HepG2 (cell line): ENCODE data around the gene ATG4D. TPM values are rescaled to one million over a fixed set of nuclear protein-coding genes. Genes with fewer than 3 reads are reported as not detected.

Experiments
- ADNP ChIP-seq: sonication (generic); formaldehyde crosslinking; IDR thresholded peaks from 2 replicates; pipeline ENCODE4 v1.4.0; 2020; ENCODE audit warnings: missing genetic modification reagents
- AGO2 ChIP-seq: fragments of 200-400 bp; formaldehyde crosslinking; optimal IDR thresholded peaks from 2 replicates; pipeline ENCODE3; 2017; ENCODE audit warnings: mild to moderate bottlenecking, low read depth, low read length, moderate library complexity
- CENPBD1 ChIP-seq: sonication (generic); formaldehyde crosslinking; IDR thresholded peaks from 2 replicates; pipeline ENCODE4 v1.8.0; 2022; ENCODE audit warnings: missing genetic modification reagents, low read depth, mild to moderate bottlenecking, borderline replicate concordance
- CSRNP1 ChIP-seq: sonication (generic); formaldehyde crosslinking; IDR thresholded peaks from 2 replicates; pipeline ENCODE4 v1.8.1; 2023; ENCODE audit warnings: mild to moderate bottlenecking, missing genetic modification reagents
- GATAD1 ChIP-seq: IDR thresholded peaks from 2 replicates; pipeline ENCODE4 v1.6.1; 2016; ENCODE audit warnings: missing genetic modification reagents, missing compliant biosample characterization
- MIER3 ChIP-seq: IDR thresholded peaks from 2 replicates; pipeline ENCODE4 v1.6.1; 2016; ENCODE audit warnings: missing compliant biosample characterization, borderline replicate concordance
- MTERF4 ChIP-seq: sonication (generic); formaldehyde crosslinking; IDR thresholded peaks from 2 replicates; pipeline ENCODE4 v1.8.0; 2023; ENCODE audit warnings: mild to moderate bottlenecking, missing genetic modification reagents
- NFE2L2 ChIP-seq: fragments of 150-350 bp; IDR thresholded peaks from 2 replicates; pipeline ENCODE4 v1.6.1; 2014; ENCODE audit warnings: low read length
- RAD21 ChIP-seq: fragments of 450-650 bp; formaldehyde crosslinking; IDR thresholded peaks from 2 replicates; pipeline ENCODE4 v1.5.0; 2020; ENCODE audit warnings: mild to moderate bottlenecking
- SAP130 ChIP-seq: IDR thresholded peaks from 2 replicates; pipeline ENCODE4 v1.6.1; 2016; ENCODE audit warnings: low read depth
- SKI ChIP-seq: fragments of 450-650 bp; IDR thresholded peaks from one replicate; pipeline ENCODE4 v1.6.1; 2018; ENCODE audit warnings: mild to moderate bottlenecking; ENCODE audit not compliant: partially characterized antibody
- TFE3 ChIP-seq: IDR thresholded peaks from 2 replicates; pipeline ENCODE4 v1.6.1; 2016
- THAP8 ChIP-seq: sonication (generic); formaldehyde crosslinking; IDR thresholded peaks from 2 replicates; pipeline ENCODE4 v1.5.1; 2020; ENCODE audit warnings: missing genetic modification reagents, mild to moderate bottlenecking, borderline replicate concordance
- TOE1 ChIP-seq: sonication (generic); formaldehyde crosslinking; IDR thresholded peaks from 2 replicates; pipeline ENCODE4 v1.4.0; 2020; ENCODE audit warnings: mild to moderate bottlenecking, missing genetic modification reagents
- XRCC5 ChIP-seq: fragments of 200-400 bp; formaldehyde crosslinking; optimal IDR thresholded peaks from 2 replicates; pipeline ENCODE3; 2017; ENCODE audit warnings: mild to moderate bottlenecking, low read length
- ZFP36L1 ChIP-seq: sonication (generic); formaldehyde crosslinking; IDR thresholded peaks from 2 replicates; pipeline ENCODE4 v1.8.0; 2022; ENCODE audit warnings: mild to moderate bottlenecking, missing genetic modification reagents, moderate library complexity
- ZNF282 ChIP-seq: fragments of 450-650 bp; IDR thresholded peaks from 2 replicates; pipeline ENCODE4 v1.6.1; 2018; ENCODE audit not compliant: partially characterized antibody
- ZNF343 ChIP-seq: sonication (generic); formaldehyde crosslinking; IDR thresholded peaks from 2 replicates; pipeline ENCODE4 v1.4.0; 2020; ENCODE audit warnings: mild to moderate bottlenecking, missing genetic modification reagents
- ZNF512B ChIP-seq: sonication (generic); formaldehyde crosslinking; IDR thresholded peaks from 2 replicates; pipeline ENCODE4 v1.5.1; 2020; ENCODE audit warnings: missing genetic modification reagents, mild to moderate bottlenecking, borderline replicate concordance
- ZNF552 ChIP-seq: sonication (generic); formaldehyde crosslinking; IDR thresholded peaks from 2 replicates; pipeline ENCODE4 v1.9.0; 2022; ENCODE audit warnings: missing genetic modification reagents, mild to moderate bottlenecking, borderline replicate concordance
- ZNF660 ChIP-seq: sonication (generic); formaldehyde crosslinking; IDR thresholded peaks from 2 replicates; pipeline ENCODE4 v1.5.1; 2020; ENCODE audit warnings: mild to moderate bottlenecking, low read depth, missing genetic modification reagents, borderline replicate concordance
- ZNF747 ChIP-seq: sonication (generic); formaldehyde crosslinking; IDR thresholded peaks from 2 replicates; pipeline ENCODE4 v1.8.1; 2023; ENCODE audit warnings: missing genetic modification reagents, mild to moderate bottlenecking, borderline replicate concordance
- ZNF782 ChIP-seq: sonication (generic); formaldehyde crosslinking; IDR thresholded peaks from 2 replicates; pipeline ENCODE4 v1.4.0; 2020; ENCODE audit warnings: missing genetic modification reagents, mild to moderate bottlenecking, borderline replicate concordance
- polyA plus RNA-seq, 8 experiments: library from polyadenylated mRNA; depleted of rRNA in 3 of 8; stranded (reverse) in 7 of 8; unstranded in 1 of 8; fragments of >200 nt; fragmentation: Illumina TruSeq in 4 of 8; extraction: Trizol in 4 of 8; gene quantifications; 2 replicates each; pipeline versions ENCODE4 v1.2.1 to v1.2.3, GENCODE V29; 2011 to 2016; ENCODE audit warnings: low read depth in 4 of 8, missing spikeins in 1 of 8, mixed read lengths in 1 of 8; ENCODE audit not compliant: insufficient read depth in 1 of 8
- total RNA-seq, 5 experiments: library from RNA; depleted of rRNA; stranded (reverse); fragments of >200 nt; fragmentation: Illumina TruSeq; extraction: Trizol; gene quantifications; 2 replicates each; pipeline ENCODE4 v1.2.3, GENCODE V29; 2016; ENCODE audit warnings: low read depth in 1 of 5

Gene ATG4D
- total and polyA plus RNA-seq, 2 of the 13 experiments (the other 11 are each of a cell fraction or from before 2014, with no cell fraction given): 17.8 to 19.0 TPM

- TF ChIP-seq CENPBD1 (CRISPR knock-in tag) (no peak), SKI (peak; percentile 76), THAP8 (no peak), RAD21 (CRISPR knock-in tag) (no peak), MIER3 (no peak), CSRNP1 (CRISPR knock-in tag) (0 out of 2 replicates have a peak, but pooled peaks have one; percentile 28), SAP130 (CRISPR knock-in tag) (peak; percentile 39; the same call in 1 of the 2 replicates), ZNF747 (no peak), XRCC5 (no peak), ZNF552 (CRISPR knock-in tag) (no peak), ZFP36L1 (CRISPR knock-in tag) (no peak), ZNF660 (CRISPR knock-in tag) (no peak), GATAD1 (CRISPR knock-in tag) (no peak), TFE3 (CRISPR knock-in tag) (no peak), NFE2L2 (no peak), ZNF512B (CRISPR knock-in tag) (no peak), ZNF782 (no peak), MTERF4 (CRISPR knock-in tag) (no peak), TOE1 (no peak), ZNF343 (CRISPR knock-in tag) (no peak), ADNP (CRISPR knock-in tag) (peak; percentile 86), ZNF282 (no peak), AGO2 (peak; percentile 40)
Measured at GRCh38 chr19:10544242-10544752, 593 bp downstream of the ATG4D start (continued).
